CD4-positive, alpha-beta T cell treated with Interleukin-17A for 1 hour (primary cell): ENCODE results near the gene UFC1.
A peak's percentile ranks its signal among the peaks of the same experiment; 100 is the strongest.

Experiments used
- DNase-seq: peaks from one replicate; pipeline ENCODE4 v3.0.0-alpha.2; 2020

UFC1 gene

DNA sequence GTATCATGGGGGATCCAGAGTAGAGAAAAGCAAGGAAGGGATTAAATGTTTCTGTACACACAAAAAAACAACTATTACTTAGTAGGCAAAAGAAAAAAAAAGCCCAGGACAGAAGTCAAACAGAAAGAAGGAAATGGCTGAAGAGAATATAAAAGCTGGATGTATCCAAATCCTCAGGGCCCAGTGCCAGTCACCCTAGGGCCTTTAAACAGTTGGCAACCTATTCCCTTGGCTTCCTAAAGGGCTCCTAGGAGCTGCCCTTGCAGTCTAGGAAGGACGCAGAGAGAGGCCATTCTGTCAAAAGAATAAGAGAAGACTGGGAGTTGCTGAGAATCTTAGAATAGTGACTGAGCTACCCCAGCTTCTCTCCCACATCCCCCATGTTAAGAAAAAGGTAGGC is 18.6 kb downstream of the UFC1 start:
- DNase-seq, result no peak

DNA sequence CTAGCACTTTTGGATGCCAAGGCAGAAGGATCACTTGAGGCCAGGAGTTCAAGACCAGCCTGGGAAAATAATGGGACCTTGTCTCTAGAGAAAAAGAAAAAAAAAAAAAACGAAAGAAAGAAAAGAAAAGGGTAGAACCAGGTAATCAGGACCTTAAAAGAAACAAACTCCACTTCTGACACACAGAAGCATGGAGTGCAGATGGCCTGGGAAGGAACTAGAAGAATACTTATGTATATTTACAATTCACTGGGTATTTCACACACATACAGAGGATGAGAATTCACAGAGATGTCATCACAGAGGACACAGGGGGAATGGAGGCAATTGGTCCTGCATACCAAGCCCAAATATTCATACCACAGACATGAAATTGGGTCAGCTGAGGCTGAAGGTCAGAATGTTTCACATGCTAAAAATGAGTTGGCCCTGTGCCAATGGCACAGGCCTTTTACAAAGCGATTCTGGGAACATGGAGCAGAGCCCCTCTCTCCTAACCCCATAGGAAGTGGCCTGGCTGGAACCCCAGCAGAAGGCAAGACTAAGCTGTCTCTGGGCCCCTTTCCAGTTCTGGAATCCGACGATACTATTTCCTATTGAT is 19.1 kb downstream of the UFC1 start:
- DNase-seq, result no peak

DNA sequence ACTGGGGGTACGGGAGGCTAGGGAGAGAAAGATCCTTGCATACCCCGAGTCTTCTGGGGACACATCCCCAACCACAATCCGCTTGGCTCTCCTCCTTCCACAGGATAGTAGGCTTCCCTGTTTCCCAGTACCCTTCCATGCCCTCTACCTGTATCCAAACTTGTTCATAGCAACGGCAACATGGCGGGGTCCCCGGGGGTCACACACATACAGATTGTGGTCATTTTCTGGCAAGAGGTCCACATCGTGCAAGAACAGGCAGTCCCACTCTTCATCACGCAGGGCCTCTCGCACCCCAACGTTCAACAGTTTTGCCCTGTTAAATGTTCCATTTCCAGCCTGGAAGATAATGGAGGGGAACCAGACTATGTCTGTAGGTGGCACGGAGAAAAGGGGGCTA is 19.9 kb downstream of the UFC1 start:
- DNase-seq, result no peak

DNA sequence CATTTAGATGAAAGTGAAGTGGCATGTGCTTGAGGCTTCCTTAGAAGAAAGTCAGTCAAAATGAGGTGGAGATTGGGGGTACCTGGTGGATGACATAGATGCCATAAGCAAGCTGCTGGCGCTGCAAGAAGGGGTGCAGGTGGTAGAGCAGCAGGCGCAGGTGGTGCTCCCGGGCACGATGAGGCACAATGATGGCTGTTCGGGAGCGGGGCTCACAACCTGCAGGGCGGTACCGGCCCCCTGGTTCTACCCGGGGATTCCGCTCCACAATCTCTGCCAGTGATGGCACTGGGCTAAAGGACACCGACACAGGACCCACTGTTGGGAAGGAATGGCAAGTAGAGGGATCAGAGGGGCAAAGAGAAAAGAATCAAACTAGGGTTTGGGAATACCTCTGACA is 21.1 kb downstream of the UFC1 start:
- DNase-seq, result no peak

DNA sequence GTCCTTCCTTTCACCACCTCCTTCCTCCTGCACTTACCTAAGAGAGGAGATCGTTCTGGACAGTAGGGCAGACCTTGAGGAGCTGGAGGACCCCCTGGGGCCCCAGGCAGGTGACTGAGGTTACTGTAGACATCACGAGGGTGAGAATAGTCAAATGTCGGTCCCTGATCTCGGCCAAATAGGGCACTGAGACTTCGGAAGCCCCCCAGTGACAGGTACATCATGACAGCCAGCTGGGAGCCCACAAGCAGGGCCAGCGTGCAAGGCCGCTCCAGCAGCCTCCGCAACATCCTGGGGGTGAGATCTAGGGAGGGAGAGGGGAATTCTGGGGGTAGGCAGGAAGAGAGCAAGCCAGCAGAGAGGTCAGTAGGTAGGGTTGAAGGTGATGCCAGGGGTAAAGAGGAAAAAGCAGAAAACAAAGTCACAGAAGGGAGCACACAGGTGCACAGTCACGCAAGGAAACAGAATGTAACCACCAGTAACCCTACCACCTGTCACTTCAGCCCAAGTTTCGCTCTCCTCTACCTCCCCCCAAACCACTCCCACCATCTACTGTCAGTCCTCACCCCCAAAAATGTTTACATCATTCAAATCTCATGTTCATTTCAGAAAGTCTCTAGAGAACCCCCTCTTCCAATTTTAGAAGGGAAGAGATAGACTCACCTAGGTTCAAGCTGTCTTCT is 22.1 kb downstream of the UFC1 start:
- DNase-seq, result no peak

DNA sequence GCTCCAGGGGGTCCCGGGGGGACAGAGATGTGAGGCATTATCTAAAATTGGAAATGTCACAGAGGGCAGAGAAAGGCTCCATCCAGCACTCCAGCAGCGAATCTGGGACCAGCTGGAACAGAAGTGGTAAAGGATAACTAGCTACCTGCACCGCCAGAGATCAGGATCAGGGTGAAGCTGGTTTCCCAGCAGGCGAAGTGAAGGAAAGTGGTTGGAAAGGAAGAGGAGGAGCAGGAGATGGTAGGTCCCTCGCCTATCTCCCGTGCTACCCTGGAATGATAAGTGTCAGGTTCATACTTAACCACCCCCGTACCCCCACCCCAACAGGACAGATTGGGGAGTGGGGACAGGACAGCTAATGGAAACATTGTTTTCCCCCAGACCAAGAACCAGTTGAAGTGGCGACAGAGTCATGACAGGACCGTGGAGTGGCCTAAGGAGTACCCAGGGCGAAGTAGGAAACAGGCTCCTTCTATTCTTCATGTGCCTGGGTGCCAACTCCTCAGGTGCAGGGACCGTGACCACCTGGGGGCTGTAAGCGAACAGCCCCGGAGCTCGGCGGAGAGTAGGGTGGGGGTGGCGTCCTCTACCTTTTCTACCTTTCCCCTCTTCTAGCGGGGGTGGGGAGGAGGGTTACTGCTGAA is 22.8 kb downstream of the UFC1 start:
- no peak for DNase-seq

DNA sequence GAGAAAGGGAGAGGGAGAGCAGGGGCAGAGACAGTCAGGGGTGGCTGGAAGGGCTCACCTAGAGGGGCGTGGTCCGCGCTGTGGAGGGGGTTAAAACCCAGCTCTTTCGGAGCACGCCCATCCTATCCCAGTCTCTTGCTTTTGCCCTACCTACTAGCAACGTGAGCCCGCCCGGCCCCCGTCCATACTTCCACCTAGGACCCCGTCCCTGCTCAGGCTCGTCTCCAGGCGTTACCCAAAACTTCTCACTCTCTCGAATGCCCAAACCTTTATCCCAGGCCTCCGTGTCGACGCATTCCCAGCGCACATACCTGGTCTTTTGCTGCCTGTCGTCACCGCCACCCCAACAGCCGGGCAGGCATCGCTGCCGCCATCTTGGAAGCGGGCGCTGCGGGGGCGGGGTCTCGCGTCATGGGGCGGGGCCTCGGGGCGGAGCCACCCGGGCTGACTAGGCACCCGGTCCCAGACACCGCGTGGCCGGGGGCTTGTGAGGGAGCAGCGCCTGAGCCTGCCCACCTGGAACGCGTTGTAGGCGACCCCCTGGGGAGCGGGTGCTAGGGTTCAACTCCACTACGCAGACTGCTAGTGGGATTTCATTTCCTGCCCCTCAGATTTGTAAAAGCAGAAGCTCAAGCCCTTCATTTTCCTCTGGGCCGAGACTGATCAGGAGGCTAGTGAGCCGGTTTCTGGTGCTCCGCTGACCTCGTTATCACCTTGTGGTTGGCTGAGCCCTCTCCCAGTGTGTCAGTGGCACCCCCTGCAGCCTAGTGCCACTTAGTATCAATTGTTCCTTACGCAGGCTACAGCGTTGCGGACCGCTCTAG is 23.5 kb downstream of the UFC1 start, which contains the start of gene B4GALT3:
Gene B4GALT3, minus strand, starts transcription at position 396 of the 824 bp plus-strand sequence. CDS start 1,447 bp downstream, outside the sequence.
- DNase-seq, result peak; percentile 93

DNA sequence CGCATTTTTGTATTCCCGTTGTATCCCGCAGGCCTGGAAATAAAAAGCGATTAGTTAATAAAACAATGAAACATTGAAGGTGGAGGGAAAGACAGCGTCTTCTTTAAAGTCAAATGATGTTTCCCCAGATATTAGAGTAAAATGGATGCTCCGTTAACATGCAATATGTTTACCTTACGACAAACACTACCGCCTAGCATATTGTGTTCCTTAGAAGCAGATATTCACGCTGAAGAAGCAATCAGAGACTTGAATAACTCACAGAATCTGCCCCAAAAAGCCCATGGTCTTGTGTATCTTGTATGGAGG is 24.1 kb downstream of the UFC1 start:
- DNase-seq, result no peak

DNA sequence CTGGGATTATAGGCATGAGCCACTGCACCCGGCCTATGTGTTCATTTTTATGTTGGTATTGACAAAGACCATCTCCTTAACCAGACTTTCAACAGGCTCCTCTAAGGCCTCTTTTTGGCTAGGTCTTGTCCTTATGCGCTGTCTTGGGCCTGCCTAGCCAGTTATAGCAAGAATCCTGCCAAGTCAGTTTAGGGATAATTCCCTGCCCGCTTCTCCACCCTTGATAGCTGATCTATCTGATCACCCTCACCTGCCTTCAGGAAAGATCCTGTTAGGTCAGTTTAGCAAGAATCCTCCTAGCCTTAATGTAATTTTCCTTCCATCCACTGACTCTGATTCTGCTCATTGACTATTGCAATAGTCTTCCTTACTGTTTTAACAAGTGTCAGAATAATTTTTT is 25.9 kb downstream of the UFC1 start:
- no peak for DNase-seq

DNA sequence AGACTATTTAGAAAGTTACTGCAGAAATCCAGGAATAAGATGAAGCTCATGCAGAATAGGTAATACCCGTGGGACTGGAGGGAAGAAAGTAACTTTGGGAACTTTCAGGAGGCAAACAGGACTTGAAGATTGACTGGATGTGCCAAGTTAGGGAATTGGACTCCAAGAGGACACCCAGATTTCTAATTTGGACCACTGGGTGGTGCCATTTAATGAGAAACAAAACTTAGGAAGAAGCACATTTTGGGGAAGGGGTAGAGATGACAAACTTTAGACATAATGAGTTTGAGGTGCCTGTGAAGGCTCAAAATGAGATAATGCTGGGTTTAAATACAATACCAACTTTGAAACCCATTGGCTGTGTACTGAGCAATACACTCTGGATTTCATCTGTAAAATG is 26.9 kb downstream of the UFC1 start:
- DNase-seq, result peak; percentile 47

DNA sequence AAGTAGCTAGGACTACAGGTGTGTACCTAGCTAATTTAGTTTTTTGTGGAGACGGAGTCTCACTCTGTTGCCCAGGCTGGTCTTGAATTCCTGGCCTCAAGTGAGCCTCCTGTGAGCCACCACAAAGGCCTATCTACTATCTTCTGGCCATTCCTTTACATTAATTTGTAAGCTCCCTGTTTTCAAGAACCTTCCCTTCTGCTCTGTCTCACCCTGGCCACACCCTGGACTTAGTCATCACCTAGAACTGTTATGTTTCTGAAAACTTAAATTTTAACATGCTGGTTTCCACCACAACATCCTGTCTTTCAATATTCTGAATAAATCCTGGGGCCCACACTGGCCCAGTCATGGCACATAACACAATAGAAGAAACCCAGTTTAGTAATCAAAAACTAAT is 28.4 kb downstream of the UFC1 start:
- DNase-seq, result peak; percentile 82

DNA sequence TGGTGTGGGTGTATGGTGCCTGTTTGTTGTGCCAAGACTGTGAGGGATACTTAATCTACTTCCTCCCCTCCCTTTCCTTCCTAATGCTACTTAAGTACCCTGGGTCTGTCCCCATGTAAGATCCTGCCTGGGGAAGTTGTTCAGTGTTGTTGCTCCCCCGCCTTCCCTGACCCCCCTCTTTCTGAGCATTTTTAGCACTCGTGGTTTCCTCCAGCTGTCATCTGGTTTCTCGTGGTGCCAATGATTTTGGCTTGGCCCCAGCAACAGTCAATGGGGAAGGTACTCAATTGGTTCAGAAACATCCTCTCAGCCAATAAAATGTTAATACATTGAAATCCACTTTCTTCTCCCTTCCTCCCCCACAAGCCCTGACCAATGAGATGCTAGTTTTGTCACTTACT is 31.5 kb downstream of the UFC1 start:
- peak; percentile 94 for DNase-seq

DNA sequence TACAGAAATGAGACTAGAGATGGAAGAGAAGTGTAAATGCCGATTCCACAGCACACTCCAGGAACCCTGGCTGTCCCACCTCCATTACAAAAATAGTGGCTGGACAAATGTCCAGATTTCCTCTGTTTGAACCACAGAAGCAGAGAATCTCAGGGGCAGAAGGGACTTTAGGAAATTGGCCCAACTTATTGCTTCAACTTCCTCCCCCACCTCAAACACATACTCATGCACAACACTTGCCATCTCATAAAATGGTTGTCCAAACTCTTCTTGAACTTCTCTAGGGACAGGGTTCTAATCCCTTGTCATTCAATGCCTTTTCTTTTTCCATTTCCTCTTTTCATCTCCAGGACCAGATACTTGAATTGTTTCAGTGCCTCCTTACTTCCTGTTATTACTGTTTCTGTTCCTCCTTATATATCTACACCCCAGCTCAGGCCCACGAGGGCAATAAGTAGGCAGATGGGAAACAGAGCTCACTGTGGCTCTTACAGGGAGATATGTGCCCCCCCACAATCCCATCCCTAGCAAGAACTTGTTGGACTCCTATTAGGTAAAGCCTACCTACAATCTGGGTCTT is 32.0 kb downstream of the UFC1 start:
- peak; percentile 40 for DNase-seq

DNA sequence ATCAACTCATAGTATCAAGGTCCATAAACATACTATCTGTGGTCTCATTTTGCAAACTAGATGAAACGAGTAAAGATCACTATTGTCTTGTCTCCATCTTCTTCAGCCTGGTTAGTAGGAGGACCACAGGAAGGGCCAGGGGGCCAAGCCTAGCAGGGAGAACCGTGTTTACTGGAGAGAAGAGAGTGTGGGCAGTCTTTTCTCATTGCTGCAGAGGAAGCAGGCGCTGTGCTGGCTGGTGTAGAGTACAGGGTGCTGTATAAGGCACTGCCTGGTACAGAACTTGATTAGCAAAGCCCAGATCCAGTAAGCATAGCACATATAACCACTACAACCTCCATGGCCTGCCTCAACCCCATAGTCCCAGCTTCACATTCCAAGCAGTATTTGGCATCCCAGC is 33.5 kb downstream of the UFC1 start:
- no peak for DNase-seq

DNA sequence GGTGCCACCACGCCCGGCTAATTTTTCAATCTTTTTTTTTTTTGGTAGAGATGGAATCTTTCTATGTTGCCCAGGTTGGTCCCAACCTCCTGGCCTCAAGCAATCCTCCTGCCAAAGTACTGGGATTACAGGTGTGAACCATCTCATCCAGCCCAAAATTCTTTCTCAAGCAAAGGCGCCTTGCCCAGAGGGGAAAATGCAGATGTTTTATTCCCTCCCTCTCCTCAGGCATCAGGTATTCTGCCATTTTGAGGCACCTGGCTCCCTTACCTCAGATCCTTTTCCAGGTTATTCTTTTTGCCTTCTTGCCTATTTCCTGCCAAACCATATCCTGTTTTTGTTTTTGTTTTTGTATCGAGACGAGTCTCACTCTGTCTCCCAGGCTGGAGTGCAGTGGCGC is 34.6 kb downstream of the UFC1 start:
- no peak for DNase-seq

DNA sequence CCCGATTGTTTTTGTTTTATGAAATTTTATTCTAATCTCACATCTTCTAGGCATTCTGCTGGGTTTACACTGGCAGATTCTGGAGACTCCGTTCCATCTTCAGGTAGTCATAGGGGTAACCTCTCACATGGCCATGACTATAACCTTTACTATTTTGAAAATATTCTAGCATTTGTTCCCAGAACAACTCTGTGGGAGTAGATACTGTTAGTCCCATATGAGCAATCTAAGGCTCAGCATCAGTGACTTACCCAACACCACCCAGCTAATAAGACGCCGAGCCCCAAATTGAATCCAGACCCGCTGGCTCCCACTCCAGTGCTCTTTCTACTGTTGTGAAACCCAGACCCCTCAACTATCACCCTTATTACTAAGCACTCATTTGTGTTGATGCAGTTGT is 35.3 kb downstream of the UFC1 start:
- no peak for DNase-seq

DNA sequence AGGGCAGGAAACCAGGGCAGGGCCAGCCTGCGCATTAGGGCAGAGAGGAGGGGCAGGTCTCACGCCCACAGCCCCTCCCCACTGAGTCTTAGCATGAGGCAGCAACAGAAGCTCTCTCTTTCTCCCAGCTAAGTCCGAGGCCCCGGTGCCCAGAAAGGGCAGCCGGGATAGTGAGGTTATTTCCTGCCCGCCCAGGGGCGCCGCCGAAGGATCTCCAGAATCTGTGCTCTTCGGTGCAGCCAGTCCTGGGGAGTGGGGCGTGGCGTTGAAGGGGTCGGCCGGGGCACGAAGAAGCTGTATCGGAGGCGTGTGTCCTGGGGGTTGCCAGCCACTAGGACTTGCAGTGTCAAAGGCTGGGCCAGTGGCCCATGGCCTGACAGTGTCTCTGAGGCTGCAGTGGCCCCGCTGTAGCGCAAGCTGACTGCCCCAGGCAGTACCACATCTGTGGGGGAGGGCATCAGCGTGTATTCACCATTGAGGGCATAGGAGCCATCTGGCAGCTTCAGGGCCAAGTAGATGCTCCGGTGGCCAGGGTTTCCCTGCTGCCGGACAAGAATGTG is 37.3 kb downstream of the UFC1 start:
- no peak for DNase-seq

DNA sequence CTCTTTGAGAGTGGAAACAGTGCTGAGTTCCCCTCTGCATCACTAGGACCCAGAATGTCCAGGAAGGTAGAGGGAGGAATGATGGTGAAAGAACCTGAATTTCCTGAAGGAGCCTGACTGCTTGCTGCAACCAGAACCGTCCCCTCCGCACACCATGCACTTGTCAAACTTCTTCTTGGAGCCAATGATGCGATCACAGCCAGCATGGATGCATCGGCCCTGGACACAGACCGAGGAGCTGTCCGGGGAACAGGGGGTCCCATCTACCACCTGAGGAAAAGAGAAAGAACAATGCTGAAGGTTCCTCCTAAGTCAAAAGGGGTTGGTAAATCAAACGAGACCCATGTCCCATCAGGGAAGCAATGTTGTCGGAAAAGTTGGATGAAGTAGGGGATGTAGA is 38.2 kb downstream of the UFC1 start:
- DNase-seq, result no peak

DNA sequence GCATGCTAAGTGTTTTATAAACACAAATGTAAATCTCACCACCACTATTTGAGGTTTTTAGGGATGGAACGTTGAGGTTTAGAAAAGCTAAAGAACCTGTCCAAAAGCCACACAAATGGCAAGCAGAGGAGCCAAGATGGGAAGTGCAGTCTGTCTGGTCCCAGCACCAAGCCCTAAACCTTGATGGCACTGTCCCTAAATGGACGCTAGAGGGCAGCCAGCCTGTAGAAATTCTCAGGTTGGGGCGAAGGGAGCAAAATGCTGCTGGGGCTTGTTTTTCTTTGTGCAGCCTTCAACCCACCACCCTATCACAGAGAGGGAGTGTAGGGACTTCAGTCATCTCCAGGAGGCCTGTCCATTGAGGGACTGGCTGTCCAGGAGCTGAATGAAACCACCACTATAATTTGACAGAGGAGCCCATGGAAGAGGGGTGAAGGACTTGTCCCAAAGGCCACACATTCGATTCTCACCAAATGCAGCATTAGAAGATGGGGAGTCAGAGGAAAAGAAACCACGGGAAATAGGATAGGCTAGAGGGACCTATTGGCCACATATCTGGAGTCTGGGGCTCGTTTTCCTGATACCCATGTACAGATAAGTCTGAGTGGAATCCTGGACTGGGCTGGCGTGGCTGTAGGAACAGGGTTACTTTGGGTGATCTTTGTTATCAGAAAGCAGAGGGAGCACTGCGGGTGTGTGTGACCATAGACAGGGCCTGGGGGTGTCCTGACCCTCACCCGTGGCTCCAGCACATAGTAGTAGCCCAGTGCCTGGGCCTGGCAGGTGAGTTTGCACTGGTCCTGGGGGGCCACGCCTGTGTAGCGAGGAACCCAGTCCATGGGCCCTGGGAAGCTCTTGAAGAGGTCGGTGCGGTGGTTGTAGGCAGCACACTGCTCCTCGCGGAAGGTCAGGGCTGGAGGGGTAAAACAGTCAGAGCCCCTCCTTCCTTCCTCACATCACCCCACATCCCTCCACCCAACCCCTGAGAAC is 39.0 kb downstream of the UFC1 start:
- DNase-seq, result peak; percentile 83

DNA sequence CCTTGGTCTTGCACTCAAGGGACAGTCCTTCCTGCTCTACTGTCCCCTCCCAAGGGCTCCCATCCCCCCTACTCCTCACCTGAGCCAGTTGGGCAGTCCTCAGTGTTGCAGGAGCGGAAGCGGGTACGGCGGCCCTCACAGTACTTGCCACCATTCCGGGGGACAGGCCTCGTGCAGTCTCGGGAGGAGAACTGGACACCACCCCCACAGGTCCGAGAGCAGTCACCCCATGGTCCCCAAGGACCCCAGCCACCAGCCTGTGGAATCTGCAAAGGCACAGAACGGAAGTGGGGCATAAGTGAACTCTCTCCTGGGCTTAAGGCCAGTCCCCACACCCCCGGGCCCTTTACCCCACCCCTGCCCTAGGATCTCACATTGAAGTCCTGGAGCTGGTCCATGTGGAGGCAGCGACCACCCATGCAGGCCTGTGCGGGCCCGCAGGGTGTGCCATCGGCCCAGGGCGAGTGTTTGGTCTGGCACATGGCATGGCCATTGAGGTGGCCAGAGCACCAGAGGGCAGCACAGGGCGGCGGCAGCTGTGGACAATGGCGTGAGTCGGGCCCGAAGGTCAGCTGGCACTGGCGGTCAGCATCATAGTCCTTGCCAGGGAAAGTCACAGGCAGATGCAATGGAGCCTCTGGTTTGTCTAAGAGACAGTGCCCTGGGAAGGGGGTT is 39.9 kb downstream of the UFC1 start:
- no peak for DNase-seq

DNA sequence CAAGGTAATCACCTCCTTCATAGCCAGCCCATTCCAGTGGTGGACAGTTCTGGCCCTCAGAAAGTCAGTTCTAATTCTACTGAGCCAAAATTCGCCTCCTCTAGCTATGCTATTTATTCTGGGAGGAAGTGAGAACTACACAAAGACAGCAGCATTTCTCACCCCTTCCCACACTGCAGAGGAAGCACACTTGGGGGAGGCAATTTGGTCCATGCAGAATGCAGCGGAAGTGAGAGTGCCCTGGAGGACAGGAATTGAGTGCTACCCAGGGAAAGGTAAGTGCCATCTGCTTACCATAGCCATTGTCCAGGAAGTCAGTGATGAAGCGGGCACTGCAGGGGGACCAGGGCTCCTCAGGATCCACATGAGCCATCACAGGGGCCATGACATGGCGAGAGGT is 41.4 kb downstream of the UFC1 start:
- DNase-seq, result no peak
